GM19025 (cell line): ENCODE results near the gene UBXN10.
"Not testable (repeated sequence)": the region's sequence is repeated elsewhere in the genome, so short reads cannot be mapped to it uniquely, and the experiment has no call there.

ENCODE experiments used
- ATAC-seq: cut with Tn5 transposase; IDR thresholded peaks from one replicate; pipeline ENCODE4 v1.9.1; 2021; ENCODE audit warnings: mild to moderate bottlenecking, low read depth, moderate library complexity; ENCODE audit not compliant: unreplicated experiment

UBXN10 gene

DNA sequence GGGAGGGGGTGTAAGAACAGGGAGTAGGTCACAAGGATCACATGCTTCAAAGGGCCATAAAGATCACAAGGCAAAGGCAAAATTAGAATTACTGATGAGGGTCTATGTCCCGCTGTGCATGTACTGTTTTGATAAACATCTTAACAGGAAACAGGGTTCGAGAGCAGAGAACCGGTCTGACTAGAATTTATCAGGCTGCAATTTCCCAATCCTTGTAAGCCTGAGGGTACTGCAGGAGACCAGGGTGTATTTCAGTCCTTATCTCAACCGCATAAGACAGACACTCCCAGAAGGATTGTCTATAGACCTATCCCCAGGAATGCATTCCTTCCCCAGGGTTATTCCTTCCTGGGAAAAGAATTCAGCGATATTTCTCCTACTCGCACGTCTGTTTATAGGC lies 46.7 kb downstream of the UBXN10 start:
- not testable (repeated sequence) for ATAC-seq

DNA sequence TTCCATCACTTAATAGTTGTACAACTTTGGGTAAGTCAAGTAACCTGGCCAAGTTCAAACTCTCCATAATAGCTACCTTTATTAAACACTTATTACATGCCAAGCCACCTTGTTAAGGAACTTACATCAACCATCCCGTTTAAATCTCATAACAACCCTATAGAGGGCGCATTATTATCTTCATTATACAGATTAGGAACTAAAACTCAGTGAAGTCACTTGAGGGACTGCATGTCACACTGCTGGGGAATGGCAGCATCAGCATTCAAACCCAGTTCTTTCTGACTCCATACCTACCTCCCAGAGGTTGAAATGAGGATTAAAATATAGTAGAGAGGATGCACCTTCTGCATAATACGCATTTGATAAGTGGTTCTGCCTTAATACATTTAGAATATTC lies 47.5 kb downstream of the UBXN10 start:
- no peak for ATAC-seq

- ATAC-seq: no peak
Observed at GRCh38 chr1:20233866-20234265, 48.0 kb downstream of the UBXN10 start.

GRCh38 chr1:20234788-20235535 lies 49.1 kb downstream of the UBXN10 start:
- no peak for ATAC-seq

DNA sequence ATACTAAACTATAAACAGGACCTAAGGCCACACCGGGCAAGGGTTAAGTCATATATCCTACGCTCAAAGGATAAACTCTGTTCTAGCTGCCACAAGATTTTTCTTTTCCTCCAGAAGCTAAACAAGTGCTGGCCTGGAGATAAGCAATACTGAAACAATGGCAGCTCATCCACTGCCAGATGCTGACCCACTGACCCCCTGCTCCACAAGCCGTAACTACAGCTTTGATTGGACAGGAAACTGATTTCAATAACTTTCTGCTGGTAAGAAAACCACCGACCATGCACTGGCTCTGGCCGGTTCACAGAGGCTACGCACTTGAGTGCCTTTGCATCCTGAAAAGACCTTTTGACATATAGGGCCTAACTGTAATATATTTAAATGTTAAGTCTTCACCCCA lies 51.8 kb downstream of the UBXN10 start:
- no peak for ATAC-seq

DNA sequence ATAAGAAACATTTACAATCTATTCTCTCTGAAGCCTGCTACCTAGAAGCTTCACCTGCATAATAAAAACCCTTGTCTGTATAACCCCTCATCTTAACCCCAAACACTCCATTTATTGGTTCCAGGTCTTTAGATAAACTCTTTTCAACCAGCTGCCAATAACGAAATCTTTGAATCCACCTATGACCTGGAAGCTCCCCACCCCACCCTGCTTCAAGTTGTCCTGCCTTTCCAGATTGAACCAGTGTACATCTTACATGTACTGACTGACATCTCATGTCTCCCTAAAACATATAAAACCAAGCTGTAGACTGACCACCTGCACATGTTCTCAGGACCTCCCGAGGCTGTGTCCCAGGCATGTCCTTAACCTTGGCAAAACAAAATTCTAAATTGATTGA lies 54.1 kb downstream of the UBXN10 start:
- no peak for ATAC-seq

GRCh38 chr1:20242890-20243479 lies 57.1 kb downstream of the UBXN10 start:
- ATAC-seq: no peak
